ENCODE data around the gene CAPN9. TPM values are rescaled to one million over a fixed set of nuclear protein-coding genes. Genes with fewer than 3 reads are reported as not detected.

CAPN9 gene
- total RNA-seq, 4 donors from 2014 or later = 13.1 TPM; not detected in 3

GRCh38 chr1:230809256-230809990 lies 62.2 kb downstream of the CAPN9 start:
- Histone ChIP-seq H3K4me3 (no peak overlapping the region), H3K27me3 (no peaks in the 10 kb centered on the region), H3K4me1 (peaks cover 0 to 35% (median 14%) of the 10 kb centered on the region in 4 donors), H3K27ac (peak overlapping the region in 3 of 4 donors; percentile 50 to 90 (median 83)), H3K36me3 (no peaks in the 10 kb centered on the region), H3K9me3 (peaks cover 0 to 11% (median 0%) of the 10 kb centered on the region in 4 donors)
- DNase-seq (ENCODE audit: low spot score in 2 of 2) = no peak
- no peak for TF ChIP-seq POLR2A (IDR thresholded peaks at IDR 0.05)
- TF ChIP-seq CTCF (IDR thresholded peaks at IDR 0.05) = no peak
- 77 to 78% methylated on average over 8 of the region's 8 CpGs for WGBS, 2 donors

- Histone ChIP-seq H3K27ac (no peak overlapping the region), H3K9me3 (peaks cover 0 to 11% (median 0%) of the 10 kb centered on the region in 4 donors), H3K4me1 (peaks cover 0 to 31% (median 11%) of the 10 kb centered on the region in 4 donors), H3K4me3 (no peak overlapping the region), H3K36me3 (no peaks in the 10 kb centered on the region), H3K27me3 (no peaks in the 10 kb centered on the region)
- no peak for DNase-seq (ENCODE audit: low spot score in 2 of 2)
- no peak for TF ChIP-seq CTCF (IDR thresholded peaks at IDR 0.05)
- no peak for TF ChIP-seq POLR2A (IDR thresholded peaks at IDR 0.05)
- no peak for TF ChIP-seq EP300 (IDR thresholded peaks at IDR 0.05)
- 96 to 97% methylated on average over 2 of the region's 2 CpGs for WGBS, 2 donors
Observed at GRCh38 chr1:230812568-230812967, 65.4 kb downstream of the CAPN9 start.

- WGBS, 2 donors = 47 to 59% methylated on average over 3 of the region's 3 CpGs
- Histone ChIP-seq H3K4me1 (peaks cover 0 to 9% (median under 1%) of the 10 kb centered on the region in 4 donors), H3K4me3 (no peak overlapping the region), H3K27ac (no peak overlapping the region), H3K36me3 (no peaks in the 10 kb centered on the region), H3K27me3 (no peaks in the 10 kb centered on the region), H3K9me3 (peaks cover 0 to 11% (median 0%) of the 10 kb centered on the region in 4 donors)
- no peak for TF ChIP-seq POLR2A (IDR thresholded peaks at IDR 0.05)
- TF ChIP-seq CTCF (IDR thresholded peaks at IDR 0.05) = no peak
- TF ChIP-seq EP300 (IDR thresholded peaks at IDR 0.05) = no peak
- DNase-seq (ENCODE audit: low spot score in 2 of 2) = no peak
Observed at GRCh38 chr1:230814949-230815692, 67.9 kb downstream of the CAPN9 start.

- TF ChIP-seq CTCF (IDR thresholded peaks at IDR 0.05) = no peak
- no peak for TF ChIP-seq EP300 (IDR thresholded peaks at IDR 0.05)
- no peak for TF ChIP-seq POLR2A (IDR thresholded peaks at IDR 0.05)
- peaks cover 0 to 11% (median 0%) of the 10 kb centered on the region in 4 donors for H3K9me3 ChIP-seq
- H3K36me3 ChIP-seq = no peaks in the 10 kb centered on the region
- no peaks in the 10 kb centered on the region for H3K4me1 ChIP-seq
- H3K27me3 ChIP-seq = no peaks in the 10 kb centered on the region
- H3K27ac ChIP-seq = no peak overlapping the region
- no peak for DNase-seq (ENCODE audit: low spot score in 2 of 2)
- H3K4me3 ChIP-seq = no peak overlapping the region
Observed at GRCh38 chr1:230816018-230816417, 68.8 kb downstream of the CAPN9 start.

GRCh38 chr1:230818367-230818766 lies 71.2 kb downstream of the CAPN9 start:
- no peak for TF ChIP-seq EP300 (IDR thresholded peaks at IDR 0.05)
- Histone ChIP-seq H3K36me3 (no peaks in the 10 kb centered on the region), H3K4me3 (no peak overlapping the region), H3K9me3 (no peaks in the 10 kb centered on the region), H3K27ac (no peak overlapping the region), H3K27me3 (no peaks in the 10 kb centered on the region), H3K4me1 (peaks cover 0 to 22% (median 0%) of the 10 kb centered on the region in 4 donors)
- 16 to 23% methylated on average over 1 of the region's 1 CpG for WGBS, 2 donors
- DNase-seq (ENCODE audit: low spot score in 2 of 2) = no peak

Data from tibial nerve (tissue), 4 donors.